Kidney (tissue), 14 donors: ENCODE results near the gene RERE. TPM values are rescaled to one million over a fixed set of nuclear protein-coding genes. Genes with fewer than 3 reads are reported as not detected.

Experiments
- DNase-seq, 5 donors: peaks; one replicate each; pipeline ENCODE4 v3.0.0-alpha.2; 2013 to 2020
- FAIRE-seq: peaks from 2 replicates; lab custom pipeline; 2012; peaks lifted over from hg19 to GRCh38; lab: Jason Lieb, UNC
- H3K27ac ChIP-seq, 2 donors: one replicate each; pipeline ENCODE4 v1.7.0; 2013; ENCODE audit warnings: low read depth in 2 of 2, low read length in 2 of 2, inconsistent platforms in 1 of 2
- H3K27me3 ChIP-seq: one replicate; pipeline ENCODE4 v1.7.1; 2013; ENCODE audit warnings: low read length, inconsistent platforms; ENCODE audit not compliant: control insufficient read depth, insufficient read depth
- H3K36me3 ChIP-seq, 3 donors: one replicate each; pipeline versions ENCODE4 v1.7.0 to v1.7.1; 2013; ENCODE audit warnings: low read length in 3 of 3, control low read depth in 1 of 3, inconsistent platforms in 1 of 3; ENCODE audit not compliant: insufficient read depth in 3 of 3, control insufficient read depth in 2 of 3
- H3K4me1 ChIP-seq, 3 donors: one replicate each; pipeline versions ENCODE4 v1.7.0 to v1.7.1; 2013; ENCODE audit warnings: low read length in 3 of 3, inconsistent platforms in 1 of 3, low read depth in 1 of 3; ENCODE audit not compliant: control insufficient read depth in 2 of 3, insufficient read depth in 2 of 3
- H3K4me3 ChIP-seq, 3 donors: one replicate each; pipeline versions ENCODE4 v1.7.0 to v1.8.1; 2013; ENCODE audit warnings: low read length in 3 of 3, control low read depth in 1 of 3, inconsistent platforms in 1 of 3
- H3K9ac ChIP-seq, 3 donors: one replicate each; pipeline versions ENCODE4 v1.7.0 to v1.7.1; 2013; ENCODE audit warnings: low read length in 3 of 3, control low read depth in 1 of 3, inconsistent platforms in 1 of 3
- H3K9me3 ChIP-seq, 3 donors: one replicate each; pipeline versions ENCODE4 v1.7.0 to v1.7.1; 2013; ENCODE audit warnings: low read length in 3 of 3, control low read depth in 1 of 3, inconsistent platforms in 1 of 3; ENCODE audit not compliant: control insufficient read depth in 2 of 3, insufficient read depth in 1 of 3
- CTCF ChIP-seq: IDR thresholded peaks from 3 replicates; pipeline ENCODE4 v1.5.1; 2012; ENCODE audit warnings: mild to moderate bottlenecking, moderate library complexity, borderline replicate concordance; ENCODE audit not compliant: insufficient read depth; ENCODE audit errors: extremely low read depth
- intact Hi-C: fragments of 100-400 bp; cut with DNase I; formaldehyde crosslinking; loops from one replicate; pipeline ENCODE4 v1.11.1; 2022
- polyA plus RNA-seq: library from polyadenylated mRNA; stranded (reverse); fragments of 350-450 nt; fragmentation: Illumina TruSeq; extraction: RNeasy Lipid Tissue Mini Kit (QIAGEN cat#74804); gene quantifications from one replicate; pipeline ENCODE4 v1.2.3, GENCODE V29; 2014; ENCODE audit warnings: low read depth, low replicate concordance; ENCODE audit not compliant: insufficient read depth
- total RNA-seq: library from RNA; stranded (reverse); fragmentation: NEBNext Ultra II Directional; extraction: Animal tissue kit (Norgen Biotek cat#: 25700); gene quantifications from one replicate; pipeline ENCODE4 v1.2.1, GENCODE V29; 2021
- donor health status: control.
- donor health status: control.
- donor health status: control.
- donor health status: control.
- donor health status: control.
- donor health status: DM: yes; HTN: yes; CAD: no.
- donor health status: Normal renal cell carcinoma (clear cell type).

RERE gene
- total and polyA plus RNA-seq, 2 donors from 2014 or later = 37.2 to 176 TPM

- intact Hi-C loops = no loop called here
Observed at GRCh38 chr1:8643542-8644536, 173.6 kb downstream of the RERE start.

DNA sequence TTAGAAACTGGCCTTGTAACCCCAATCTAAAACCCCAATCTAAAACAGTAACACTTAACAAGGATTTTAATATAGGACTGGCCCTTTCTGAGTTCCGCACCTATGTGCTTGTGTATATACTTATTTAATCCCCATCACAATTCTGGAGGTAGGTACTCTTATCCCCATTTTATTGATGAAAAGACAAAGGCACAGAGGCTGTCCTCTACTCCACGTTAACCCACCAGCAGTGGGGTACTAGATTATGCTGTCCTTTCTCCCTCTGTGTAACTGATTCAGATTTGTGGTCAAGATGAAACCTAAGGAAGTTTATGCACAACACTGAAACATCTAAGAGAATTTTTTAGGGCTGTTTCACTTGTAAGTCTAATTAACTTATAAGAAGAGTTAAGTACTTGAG lies 175.3 kb downstream of the RERE start:
- no peaks in the 10 kb centered on the region for H3K9me3 ChIP-seq
- H3K27ac ChIP-seq = no peak overlapping the region
- H3K27me3 ChIP-seq = no peaks in the 10 kb centered on the region
- intact Hi-C loops = no loop called here
- H3K9ac ChIP-seq = no peak overlapping the region
- H3K36me3 ChIP-seq = peaks cover 0 to 2% (median 0%) of the 10 kb centered on the region in 3 donors
- DNase-seq (no peak), FAIRE-seq (no peak)
- peaks cover 0 to 5% (median 0%) of the 10 kb centered on the region in 3 donors for H3K4me1 ChIP-seq
- TF ChIP-seq CTCF = no peak
- no peak overlapping the region for H3K4me3 ChIP-seq

More at GRCh38 chr1:8643542-8644536, 173.6 kb downstream of the RERE start:
- Histone ChIP-seq H3K36me3 (peaks cover 0 to 2% (median 0%) of the 10 kb centered on the region in 3 donors), H3K9me3 (no peaks in the 10 kb centered on the region), H3K4me3 (no peak overlapping the region), H3K27ac (no peak overlapping the region), H3K27me3 (no peaks in the 10 kb centered on the region), H3K4me1 (peaks cover 0 to 5% (median 0%) of the 10 kb centered on the region in 3 donors), H3K9ac (no peak overlapping the region)
- FAIRE-seq (no peak), DNase-seq (no peak)
- TF ChIP-seq CTCF = no peak

DNA sequence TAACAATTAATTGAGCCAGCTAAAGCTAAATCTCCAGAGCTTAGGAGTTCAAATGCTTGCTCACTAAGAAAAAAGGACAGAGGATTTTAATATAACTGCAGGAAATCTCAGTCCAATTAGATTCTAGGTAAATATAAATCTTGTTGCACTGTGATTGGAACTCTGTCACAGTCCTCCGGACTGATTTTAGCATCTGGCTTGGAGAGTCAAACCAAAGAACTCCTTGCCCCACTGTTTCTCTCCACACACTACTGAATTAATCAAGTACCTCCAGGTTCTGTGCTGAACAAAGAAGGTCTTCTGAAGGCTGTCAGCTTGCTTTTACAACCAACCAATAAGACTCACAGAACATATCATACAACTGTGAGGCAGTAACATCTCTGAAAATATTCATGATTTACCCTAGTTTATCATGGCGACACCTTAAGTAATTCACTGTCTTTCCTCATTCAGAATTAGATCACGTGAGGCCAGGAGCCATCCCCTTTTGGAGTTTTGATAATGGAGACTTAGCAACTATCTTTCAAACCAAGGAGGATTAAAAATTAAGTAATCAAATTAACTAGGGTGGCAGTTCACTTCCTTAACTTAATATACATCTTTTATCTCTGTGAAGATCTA lies 176.0 kb downstream of the RERE start:
- peaks cover 0 to 5% (median 0%) of the 10 kb centered on the region in 3 donors for H3K4me1 ChIP-seq
- peaks cover 0 to 2% (median 0%) of the 10 kb centered on the region in 3 donors for H3K36me3 ChIP-seq
- H3K27me3 ChIP-seq = no peaks in the 10 kb centered on the region
- no peak overlapping the region for H3K4me3 ChIP-seq
- intact Hi-C loops = no loop called here
- FAIRE-seq (no peak), DNase-seq (no peak)
- H3K9me3 ChIP-seq = no peaks in the 10 kb centered on the region
- no peak overlapping the region for H3K9ac ChIP-seq
- TF ChIP-seq CTCF = no peak
- H3K27ac ChIP-seq = no peak overlapping the region
